Measurements from ENCODE around the gene MAU2.
A peak's percentile ranks its signal among the peaks of the same experiment; 100 is the strongest.
"Not testable (repeated sequence)": the region's sequence is repeated elsewhere in the genome, so short reads cannot be mapped to it uniquely, and the experiment has no call there.

MAU2 gene

DNA sequence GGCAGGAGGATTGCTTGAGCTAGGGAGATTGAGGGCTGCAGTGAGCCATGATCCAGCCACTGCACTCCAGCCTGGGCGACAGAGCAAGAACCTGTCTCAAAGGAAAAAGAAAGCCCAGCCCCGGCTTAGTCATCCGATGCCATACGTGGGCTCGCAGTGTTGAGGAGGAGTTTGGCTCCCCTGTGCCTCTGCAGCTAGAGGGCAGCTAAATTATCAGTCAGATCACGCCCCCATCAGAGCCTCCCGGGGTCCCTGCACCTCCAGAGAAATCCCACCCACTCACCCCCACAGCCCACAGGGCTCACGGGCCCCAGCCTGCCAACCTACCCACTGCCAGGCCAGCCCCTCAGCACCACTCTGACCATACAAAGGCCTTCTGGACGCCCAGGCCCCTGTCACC, 27.6 kb downstream of the MAU2 start:
- DNase-seq: no peak

DNA sequence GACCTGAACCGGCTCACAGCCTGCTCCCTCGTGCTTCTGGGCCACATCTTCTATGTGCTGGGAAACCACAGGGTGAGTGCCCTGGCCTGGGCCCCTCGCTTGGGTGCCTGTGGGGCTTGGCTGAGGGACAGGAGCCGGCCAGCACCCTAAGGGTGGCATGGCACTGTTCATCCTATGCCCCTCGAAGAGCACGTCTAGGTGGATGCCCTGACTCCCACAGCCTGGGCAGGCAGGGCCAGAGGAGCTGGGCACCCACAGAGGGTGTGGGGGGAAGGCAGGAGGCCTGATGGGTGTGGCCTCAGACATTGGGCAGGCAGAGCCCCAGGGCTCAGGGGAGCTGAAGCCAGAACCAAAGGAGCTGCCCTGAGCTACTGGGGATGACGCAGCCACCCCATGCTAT, 28.7 kb downstream of the MAU2 start:
- no peak for DNase-seq

DNA sequence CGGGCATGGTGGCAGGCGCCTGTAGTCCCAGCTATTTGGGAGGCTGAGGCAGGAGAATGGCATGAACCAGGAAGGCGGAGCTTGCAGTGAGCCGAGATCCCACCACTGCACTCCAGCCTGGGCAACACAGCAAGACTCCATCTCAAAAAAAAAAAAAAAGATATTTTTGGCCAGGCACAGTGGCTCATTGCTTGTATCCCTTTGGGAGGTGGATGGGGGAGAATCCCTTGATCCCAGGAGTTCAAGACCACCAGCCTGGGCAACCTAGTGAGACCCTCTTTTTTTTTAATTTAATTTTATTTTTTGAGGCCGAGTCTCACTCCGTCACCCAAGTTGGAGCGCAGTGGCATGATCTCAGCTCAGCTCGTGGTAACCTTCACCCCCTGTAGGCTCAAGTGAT, 30.1 kb downstream of the MAU2 start:
- DNase-seq: not testable (repeated sequence)

DNA sequence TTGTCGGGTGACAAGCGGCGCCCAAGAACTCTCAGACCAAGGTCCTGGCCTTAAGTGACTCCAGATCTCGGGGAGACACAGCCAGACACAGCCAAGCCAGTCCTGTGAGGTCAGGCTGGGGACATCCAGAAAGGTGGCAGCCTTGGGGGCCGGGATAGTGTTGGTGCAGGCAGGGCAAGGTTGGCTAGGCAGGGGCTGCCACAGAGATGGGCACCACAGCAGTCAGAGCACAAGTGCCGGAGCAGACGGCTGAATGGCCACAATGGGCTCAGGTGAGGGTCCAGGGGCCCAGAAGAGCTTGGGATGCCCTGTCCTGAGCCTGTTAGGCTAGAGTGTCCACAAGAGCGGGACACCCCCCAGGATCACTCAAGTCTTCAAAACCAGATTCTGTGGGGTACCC, 32.2 kb downstream of the MAU2 start:
- DNase-seq: no peak

DNA sequence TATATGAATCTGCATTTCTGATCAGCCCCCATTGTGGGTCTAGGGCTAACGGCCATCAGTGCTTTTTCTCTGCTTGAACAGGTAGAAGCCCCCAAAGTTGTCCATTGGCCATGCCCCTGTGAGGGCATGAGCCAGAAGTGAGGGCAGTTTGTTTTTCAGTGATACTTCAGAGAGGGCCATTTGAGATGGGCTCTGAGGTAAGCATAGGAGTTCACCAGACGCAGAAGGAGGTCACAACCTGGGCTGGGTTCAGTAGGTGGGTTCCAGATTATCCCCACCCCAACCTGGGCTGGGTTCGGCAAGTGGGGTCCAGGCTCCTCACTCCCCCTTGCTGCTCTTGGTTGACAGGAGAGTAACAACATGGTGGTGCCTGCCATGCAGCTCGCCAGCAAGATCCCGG, 33.4 kb downstream of the MAU2 start:
- no peak for DNase-seq

DNA sequence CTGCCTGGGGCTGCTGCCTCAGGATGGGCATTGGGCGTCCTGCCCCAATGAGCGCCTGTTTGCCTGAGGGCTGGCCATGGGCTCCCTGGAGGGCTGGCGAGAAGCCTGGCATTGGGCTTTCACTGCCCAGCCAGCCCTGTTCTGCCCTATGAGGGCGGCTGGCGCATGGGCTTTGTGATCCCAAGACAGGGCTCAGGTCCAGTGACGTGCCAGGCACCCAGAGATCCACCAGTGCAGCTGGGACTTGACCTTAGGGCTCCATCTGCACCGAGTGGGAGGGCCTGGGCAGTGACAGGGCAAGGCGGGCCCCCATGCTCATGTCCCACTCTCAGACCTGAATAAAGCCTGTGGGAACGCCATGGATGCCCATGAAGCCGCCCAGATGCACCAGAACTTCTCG, 34.3 kb downstream of the MAU2 start:
- no peak for DNase-seq

DNA sequence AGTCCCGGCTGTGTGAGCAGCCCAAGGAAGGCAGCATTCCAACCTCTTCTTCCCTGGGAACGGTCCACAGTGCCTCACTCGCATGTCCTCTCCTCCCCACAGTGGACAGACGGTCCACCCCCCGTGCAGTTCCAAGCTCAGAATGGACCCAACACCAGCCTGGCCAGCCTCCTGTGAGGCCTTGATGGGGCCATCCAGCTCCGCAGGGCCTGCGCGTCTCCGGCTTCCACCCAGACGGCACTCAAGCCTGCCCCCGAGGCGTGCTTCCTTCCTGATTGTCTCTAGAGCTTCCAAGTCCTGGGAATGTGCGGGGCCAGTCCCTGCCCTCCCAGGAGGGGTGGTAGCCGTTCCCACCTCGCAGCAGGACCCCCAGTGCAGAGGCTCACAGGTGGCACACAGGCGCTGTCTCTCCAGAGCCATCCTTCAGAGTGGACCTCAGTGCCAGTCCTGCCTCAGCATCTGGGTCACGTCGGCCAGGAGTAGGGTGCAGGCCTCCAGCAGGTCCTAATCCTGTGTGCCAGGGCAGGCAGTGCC, 35.0 kb downstream of the MAU2 start:
- no peak for DNase-seq

DNA sequence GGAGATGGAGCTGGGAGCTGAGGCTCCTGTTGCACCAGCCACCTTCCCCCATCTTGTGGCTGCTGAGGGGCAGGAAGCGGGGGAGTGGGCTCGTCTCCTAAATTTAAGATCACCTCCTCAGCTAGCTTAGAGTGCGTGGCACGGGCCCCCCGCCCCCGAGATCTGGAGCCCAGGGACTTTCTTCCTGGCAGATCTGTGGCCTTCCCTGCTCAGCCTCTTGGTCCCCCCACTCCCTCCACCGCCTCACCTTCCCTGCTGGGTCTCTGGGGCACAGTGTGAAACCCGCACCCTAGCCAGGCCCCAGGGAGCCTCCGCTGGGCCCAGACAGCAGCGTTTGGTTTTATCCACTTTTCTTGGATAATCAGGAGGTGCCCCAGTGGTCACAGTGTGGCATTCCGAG, 35.9 kb downstream of the MAU2 start:
- DNase-seq: no peak

DNA sequence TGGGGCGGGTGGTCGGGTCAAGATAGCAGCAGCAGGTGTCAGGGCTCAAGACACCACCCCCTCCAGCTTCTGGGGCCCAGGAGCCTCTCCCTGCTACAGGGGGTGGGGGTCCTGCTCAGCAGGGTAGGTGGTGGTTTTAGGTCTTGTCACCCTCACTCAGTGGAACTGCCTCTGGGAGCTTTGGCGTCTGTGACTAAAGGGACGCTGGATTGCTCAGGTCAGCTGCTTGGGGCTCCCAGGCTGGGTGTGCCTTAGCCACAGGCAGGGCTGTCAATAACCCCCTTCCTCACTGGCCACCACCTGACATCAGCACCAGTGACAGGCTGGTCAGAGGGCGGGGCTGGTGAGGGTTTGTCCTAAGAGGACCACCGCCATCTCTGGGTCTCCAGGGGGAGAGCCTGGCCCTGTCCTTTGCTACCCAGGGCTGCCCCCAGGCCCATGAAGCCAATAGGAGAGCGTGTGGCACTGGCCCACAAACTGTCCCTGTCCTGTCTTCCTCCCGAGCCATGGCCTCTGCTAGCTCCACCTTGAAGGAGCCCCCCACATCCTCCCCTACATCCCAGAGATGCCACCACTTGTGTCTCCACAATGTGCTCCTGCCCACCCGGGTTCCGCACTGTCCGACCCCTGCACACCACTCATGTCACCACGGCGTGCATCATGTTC, 36.4 kb downstream of the MAU2 start:
- DNase-seq: no peak

DNA sequence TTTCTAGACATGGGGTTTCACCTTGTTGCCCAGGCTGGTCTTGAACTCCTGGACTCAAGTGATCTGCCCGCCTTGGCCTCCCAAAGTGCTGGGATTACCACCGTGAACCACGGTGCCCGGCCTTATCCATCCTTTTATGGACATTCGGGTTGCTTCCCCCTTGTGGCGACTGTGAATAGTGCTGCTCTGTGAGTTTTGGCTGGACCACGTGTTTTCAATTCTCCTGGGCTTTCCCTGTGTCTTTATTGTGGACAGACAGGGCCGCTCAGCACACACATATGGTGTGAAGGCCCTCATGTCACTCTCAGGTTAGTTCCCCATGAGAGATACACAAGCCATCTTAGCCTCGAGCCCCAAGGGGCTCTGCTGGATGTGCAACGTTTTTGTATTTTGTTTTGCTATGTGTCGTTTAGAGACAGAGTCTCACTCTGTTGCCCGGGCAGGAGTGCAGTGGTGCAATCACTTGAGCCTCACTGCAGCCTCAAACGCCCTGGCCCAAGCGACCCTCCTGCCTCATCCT, 40.5 kb downstream of the MAU2 start:
- peak; percentile 90 for DNase-seq

DNA sequence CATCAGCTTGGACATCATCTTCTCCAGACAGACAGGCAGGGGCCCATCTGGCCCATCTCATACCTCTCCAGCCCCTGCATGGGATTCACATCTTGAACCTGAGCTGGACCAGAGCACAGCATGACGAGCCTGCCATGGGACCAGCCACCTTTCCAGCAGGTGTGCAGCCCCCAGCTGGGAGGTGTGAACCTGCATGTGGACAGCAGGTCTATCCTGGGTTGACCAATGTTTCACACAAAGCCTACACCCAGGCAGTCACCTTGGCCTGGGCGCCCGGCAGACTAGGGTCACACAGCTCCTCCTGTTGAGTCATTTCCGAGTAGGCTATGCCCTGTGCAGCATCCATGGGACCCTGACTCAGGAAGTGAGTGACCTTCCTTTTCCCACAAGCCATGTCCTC, 41.4 kb downstream of the MAU2 start:
- DNase-seq: no peak

DNA sequence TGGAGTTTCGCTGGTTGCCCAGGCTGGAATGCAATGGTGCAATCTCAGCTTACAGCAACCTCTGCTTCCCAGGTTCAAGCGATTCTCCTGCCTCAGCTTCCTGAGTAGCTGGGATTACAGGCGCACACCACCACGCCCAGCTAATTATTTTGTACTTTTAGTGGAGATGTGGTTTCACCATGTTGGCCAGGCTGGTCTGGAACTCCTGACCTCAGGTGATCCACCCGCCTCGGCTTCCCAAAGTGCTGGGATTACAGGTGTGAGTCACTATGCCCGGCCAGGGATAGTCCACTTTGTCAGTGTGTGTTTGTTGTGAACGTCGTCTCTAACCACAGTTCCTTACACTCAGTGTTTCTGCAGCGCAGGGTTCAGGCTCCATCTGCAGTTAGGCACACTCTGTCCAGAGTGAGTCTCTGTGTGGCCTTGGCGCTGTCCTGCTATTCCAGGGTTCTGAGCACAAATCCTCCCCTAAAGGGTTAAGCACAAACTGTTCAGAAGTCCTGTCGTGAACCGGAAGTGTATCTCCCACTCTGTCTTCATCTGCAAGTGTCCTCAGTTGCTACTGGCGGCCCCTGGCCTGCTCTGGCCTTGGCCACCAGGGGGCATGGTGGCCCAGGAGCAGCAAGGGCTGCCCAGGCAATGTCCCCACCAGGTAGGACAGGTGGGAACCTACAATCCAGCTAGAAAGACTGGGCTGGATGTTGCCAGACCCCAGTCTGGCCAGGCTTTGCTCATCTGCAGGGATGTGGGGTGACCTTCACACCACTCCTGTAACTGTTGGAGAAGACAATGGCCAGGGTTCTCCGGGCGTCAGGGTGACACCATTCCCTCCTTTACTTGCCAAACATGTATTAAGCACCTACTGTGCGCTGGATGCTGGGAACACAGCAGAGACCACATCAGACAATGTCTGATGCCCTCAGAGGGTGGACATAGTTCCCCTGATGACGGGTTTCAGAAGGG, 46.1 kb downstream of the MAU2 start:
- DNase-seq: peak; percentile 88

DNA sequence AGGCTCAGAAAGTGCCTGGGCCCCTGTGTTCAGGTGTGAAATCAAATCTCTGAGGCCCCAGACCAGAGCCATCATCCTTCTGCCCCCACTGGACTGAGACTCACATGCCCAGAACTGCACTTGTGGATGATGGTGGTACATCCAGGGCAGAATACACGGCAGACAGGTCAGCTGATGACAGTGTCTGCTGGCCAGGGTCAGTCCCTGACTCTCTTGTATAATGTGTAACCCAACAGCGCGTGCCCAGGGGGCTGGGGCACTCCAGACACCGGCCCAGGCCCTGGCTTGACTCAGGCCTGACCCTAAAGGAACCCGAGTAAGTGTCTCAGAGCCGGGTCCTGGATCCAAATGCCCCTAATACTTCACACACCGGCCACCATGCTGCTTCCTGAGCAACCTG, 47.5 kb downstream of the MAU2 start:
- no peak for DNase-seq

DNA sequence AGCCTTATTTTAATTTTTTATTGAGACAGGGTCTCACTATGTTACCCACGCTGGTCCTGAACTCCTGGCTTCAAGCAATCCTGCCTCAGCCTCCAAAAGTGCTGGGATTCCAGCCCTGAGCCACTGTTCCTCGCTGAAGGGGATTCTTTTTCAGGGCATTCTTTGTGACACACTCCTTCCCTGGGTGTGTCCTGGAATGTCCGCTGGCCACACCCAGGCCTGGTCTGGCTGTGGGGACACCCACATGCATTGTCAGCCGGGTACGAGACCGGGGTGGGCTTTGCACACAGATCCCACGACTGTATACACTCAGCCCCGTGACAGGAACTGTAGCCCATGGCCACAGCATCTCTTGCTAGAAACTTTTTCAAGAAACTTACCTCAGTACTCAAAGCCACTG, 50.4 kb downstream of the MAU2 start:
- no peak for DNase-seq

DNA sequence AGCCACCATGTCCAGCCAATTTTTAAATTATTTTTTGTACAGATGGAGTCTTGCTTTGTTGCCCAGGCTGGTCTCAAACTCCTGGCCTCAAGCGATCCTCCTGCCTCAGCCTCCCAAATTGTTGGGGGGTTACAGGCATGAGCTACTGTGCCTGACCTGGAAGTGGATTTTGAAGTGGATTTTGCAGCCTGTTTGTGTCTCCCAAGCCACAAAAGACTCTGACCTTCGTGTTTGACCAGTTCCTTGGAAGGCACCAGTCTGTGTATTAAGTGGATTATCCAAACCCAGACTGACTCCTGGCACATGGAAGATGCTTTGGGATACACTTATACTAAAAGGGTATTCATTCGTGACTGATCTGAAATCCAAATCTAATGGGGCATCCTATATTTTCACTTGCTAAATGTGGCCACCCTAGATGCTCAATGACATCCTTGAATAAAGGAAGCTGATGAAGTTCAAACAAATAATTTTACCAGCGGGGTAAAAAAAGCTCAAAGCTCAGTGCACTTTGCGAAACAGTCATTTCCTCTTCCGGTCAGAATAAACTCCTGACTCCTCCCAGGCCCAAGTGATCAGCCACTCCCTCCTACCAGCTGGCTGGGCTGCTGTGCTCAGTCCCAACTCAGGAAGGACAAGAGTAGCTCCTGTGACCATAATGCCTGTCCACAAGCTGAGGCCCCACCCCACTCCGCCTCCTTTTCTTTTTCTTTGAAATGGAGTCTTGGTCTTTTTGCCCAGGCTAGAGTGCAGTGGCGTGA, 52.2 kb downstream of the MAU2 start:
- DNase-seq: peak; percentile 94

DNA sequence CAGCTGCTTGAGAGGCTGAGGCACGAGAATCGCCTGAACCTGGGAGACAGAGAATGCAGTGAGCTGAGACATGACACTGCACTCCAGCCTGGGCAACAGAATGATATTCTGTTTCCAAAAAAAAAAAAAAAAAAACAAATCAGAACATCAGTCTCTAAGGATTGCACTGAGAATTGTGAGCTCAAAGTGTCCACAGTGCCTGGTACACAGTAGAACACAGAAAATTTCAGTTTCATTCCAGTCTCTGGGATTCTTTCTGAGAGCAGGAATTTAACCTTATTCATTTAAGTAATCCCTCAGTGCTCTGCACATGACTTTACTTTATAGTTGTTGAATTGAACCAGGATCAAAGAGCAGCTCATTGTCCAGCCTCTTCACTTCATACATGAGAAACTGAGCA, 58.9 kb downstream of the MAU2 start:
- no peak for DNase-seq

DNA sequence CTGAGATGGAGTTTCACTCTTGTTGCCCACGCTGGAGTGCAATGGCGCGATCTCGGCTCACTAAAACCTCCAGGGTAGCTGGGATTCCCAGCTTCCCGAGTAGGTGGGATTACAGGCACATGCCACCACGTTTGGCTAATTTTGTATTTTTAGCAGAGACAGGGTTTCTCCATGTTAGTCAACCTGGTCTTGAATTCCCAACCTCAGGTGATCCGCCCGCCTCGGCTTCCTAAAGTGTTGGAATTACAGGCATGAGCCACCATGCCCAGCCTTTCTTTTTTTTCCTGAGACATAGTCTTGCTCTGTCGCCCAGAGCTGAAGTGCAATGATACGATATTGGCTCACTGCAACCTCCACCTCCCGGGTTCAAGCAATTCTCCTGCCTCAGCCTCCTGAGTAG, 59.7 kb downstream of the MAU2 start:
- not testable (repeated sequence) for DNase-seq

DNA sequence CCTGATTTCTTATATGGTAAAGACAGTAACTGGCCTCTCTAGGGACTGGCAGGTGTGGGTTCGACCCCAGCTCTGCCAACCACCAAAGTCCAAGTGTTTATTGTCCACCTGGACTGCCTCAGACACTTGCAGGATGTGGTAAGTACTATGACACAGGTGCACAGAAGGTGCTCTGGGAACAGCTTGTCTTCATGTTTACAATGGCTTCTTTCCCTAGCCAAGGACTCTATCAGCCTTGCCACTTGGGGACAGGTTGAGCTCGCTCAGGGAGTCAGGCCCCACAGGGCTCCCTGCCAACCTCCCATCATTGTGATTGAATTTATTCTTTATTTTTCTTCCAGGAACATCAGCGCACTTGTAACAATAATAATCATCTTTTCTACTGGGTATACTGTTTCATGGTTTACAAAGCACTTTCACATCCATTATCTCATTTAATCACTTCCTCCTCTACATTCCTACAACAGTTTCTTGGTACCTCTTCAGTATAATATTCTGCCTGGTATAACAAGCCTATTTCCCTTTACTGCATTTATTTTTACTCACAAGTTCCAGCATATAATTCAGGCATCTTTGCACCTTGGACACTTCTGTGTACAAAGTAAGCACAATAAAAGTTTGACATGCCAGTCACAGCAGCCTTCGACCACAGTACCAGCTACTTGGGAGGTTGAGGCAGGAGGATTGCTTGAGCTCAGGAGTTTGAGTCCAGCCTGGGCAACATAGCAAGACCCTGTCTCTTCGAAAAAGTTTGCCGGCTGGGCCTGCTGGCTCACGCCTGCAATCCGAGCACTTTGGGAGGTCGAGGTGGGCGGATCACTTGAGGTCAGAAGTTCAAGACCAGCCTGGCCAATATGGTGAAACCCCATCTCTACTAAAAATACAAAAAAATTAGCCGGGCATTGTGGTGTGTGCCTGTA, 60.6 kb downstream of the MAU2 start:
- no peak for DNase-seq

DNA sequence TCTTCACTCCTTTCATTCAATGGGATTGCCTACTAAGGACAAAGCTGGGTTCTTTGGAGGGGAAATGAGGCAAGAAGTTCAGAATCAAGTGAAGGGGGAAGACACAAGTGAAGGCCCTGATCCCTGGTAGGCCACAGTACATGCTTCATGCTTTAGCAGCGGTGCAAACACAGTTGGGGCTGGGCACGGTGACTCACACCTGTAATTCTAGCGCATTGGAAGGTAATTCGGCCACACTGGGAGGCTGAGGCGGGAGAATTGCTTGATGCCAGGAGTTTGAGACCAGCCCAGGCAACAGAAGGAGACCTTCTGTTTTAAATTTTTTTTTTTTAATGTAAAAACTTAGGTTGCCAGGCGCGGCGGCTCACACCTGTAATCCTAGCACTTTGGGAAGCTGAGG, 61.5 kb downstream of the MAU2 start:
- DNase-seq: no peak

DNA sequence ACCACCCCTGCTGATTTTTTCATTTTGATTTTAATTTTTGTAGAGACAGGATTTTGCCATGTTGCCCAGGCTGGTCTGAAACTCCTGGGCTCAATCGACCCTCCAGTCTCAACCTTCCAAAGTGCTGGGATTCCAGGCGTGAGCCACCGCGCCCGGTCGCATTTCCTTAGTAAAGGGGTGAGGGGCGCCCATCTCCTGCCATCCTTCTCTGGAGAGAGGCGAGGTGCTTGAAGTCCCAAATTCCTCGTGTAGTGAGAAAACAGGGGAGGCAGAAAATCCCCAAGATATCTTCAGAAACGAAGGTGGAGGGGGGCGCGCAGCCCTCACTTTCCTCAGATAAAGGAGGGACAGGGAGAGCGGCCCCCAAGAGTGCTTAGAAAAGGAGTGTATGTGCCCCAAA, 63.9 kb downstream of the MAU2 start:
- no peak for DNase-seq

DNA sequence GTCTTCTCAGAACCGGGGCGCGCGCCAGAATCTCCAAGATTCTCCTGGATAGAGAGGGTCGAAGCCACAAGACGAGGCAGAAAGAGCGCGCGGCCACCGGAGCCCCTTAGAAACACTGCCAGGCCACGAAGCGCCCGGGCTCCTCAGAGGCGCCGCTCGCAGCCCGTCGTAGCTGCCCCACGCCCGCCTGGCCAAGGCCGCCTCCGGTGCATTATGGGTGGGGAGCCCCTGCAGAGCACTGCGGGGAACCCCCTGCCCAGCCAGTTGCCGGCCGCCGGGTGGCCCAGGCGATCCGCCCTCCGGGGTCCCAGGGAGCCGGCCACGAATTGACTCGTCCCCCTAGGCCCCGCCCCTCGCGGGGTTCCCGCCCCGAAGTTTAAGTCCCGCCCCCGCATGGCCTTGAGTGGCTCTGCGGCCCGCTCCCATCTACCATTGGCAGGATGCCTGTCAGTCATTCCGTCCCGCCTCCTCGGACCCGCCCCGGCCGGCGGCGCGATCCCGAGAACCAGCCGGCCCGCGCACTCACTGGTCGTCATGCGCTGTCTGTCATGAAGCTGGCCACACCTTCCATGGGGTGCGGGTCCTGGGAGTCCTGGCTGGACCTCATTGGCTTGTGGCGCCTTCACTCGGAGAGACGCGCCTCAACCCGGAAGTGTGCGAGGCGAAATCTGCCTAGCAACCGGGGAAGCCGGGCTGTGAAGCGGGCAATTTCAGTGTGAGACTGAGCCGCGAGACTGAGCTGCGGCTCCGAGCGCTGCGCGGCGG, 64.7 kb downstream of the MAU2 start:
- peak; percentile 100 for DNase-seq

All from hematopoietic multipotent progenitor cell treated with erythropoietin and hydrocortisone succinate and interleukin-3 and kit ligand, for 4 days (in vitro differentiated cells).